Glomerular visceral epithelial cell (primary cell): ENCODE results near the gene LUZP1.

Experiments used
- DNase-seq: peaks from one replicate; pipeline ENCODE4 v3.0.0-alpha.2; 2016; ENCODE audit errors: extremely low spot score

LUZP1 gene

DNA sequence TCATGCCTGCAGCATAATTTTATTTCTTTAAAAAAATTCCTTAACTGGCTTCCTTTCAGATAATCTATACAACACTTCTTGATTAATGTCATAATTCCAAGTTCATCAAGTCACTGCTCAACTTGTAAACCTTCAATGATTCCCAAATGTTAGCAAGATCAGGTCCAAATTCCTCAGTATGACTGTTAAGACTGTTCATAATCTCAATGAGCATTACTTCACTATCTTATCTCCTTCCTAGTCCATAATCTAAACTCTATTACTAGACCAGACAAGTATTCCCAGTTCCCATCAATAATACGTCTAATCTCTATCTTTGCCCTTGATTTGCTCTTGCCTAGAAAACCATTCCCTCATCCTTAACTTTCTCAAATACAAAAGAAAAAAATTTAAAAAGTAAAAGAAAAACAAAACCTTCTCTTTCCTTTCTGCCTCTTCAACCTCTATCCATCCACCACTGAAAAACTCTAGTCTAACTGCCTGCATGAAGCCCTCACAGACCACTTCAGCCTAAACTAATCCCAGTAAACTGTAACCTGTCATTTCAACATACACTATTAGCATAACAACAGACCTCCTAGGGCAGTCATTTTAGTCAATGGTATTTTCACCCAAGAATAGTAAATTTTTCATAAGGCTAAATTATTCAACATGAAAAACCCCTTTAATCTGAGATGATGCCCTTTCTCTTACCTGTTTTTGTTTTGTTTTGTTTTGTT is 15.5 kb downstream of the LUZP1 start:
- DNase-seq, result no peak

DNA sequence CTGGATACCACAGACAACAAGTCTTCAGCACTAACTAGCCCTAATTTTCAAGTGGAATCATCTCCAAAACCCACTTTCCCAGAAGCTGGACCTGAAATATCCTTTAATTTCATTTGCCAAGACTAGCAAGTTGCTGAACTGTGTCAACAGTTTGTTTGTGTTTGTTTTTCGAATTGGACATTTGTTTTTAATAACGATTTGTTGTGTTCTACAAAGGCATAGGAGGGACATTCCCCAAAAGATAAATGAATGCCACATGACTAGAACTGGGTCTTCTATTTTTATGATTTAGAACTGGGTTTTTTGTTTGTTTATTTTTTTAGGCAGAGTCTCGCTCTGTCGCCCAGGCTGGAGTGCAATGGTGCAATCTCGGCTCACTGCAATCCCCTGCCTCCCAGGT is 17.9 kb downstream of the LUZP1 start:
- DNase-seq, result no peak

DNA sequence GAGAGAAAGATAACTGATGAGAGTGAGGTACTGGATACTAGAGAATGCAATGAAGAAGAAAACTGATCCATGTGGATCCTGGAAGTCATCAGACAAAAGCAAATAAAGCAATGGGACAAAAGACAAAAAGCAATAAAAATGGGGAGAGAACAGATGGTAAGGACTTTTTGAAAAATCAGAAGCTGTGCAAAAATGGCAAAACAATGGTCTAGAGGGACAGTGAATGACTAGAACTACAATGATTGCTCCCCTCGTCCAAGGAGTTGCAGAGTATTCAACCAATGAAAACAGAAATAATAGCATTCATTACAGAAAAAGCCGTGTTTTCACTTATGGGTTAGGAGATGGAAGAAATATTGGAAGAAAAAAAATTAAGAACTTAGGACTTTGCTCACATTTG is 18.5 kb downstream of the LUZP1 start:
- DNase-seq, result no peak

DNA sequence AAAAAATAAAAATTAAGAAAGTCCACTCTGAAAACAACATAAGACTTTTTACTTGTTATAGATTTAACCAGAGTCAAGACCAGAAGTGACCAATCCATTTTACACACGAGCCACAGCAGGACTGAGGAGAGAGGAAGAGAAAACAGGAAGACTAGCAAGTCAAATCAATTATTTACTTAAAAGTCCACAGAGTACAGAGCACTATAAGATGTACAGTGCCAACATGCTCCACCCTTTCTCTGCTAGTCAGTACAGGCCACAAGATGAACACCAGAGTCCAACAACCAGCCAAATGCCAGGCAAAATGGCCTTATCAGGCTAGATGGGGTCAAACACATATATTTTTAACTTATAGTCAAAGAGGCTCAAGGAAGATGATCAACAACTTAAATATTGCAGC is 19.5 kb downstream of the LUZP1 start:
- peak; percentile 46 for DNase-seq

DNA sequence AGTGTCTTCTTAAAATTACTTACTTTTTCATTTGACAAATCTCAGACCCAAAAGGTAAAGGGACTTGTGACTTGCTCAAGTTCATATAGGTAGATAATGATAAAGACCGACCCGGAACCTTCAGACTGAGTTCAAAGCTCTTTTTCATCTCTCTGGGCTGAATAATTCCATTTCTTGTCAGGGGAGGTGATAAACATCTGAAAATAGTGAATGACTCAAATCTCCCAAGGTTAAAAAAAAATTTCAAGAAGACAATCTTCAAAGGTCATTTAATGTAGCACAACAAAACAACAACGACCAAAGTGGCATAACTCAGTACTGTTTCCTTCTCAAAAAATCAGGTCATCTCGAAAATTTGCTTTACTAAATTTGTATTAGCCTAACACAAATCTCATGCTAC is 20.6 kb downstream of the LUZP1 start:
- no peak for DNase-seq

DNA sequence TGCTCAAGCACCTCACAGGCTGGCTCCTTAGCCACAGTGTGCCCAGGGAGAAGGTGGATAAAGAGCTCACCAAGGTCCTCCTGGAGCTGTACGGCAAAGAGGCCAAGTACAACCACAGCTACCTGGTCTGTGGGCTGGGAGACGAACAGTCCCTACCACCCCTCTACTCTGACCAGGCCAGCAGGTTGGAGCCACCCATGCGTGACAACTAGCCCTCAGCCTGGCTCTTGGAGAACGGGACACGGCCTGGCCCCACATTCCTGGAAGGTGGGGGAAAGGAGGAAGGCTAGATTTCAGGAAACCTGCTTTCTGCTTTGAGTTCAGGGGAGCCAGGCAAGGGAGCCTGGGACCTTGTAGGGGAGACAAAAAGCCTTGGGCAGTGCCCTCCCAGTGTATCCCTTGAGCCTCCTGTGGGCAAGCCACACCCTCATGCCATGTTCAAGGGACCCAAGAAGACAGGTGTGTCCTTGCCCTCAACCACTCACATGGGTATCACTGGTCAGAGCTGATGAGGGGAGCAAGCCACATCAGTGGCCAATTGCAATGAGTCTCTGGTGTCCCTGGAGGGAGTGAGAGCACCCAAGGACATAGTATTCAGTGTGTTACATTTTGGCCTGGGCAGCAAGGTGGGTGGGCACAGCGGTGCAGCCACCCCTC is 27.6 kb downstream of the LUZP1 start:
- no peak for DNase-seq

DNA sequence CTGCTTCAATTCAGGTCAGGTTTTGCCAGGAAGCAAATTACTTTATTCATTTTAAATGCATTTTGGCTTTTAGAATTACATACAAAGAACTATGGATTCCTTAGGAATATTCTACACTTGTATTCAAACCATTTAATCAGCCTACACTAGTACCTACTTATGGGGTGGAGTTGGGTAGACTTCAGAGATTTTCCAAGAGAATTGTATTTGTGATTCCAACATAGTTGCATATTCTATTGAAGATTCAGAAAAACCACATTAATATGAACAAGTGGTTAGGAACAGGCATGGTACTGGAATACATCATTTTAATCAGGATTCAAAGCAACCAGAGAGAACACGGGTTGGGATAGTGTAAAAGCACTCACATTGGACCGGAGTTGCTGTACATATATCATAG is 33.4 kb downstream of the LUZP1 start:
- DNase-seq, result no peak

DNA sequence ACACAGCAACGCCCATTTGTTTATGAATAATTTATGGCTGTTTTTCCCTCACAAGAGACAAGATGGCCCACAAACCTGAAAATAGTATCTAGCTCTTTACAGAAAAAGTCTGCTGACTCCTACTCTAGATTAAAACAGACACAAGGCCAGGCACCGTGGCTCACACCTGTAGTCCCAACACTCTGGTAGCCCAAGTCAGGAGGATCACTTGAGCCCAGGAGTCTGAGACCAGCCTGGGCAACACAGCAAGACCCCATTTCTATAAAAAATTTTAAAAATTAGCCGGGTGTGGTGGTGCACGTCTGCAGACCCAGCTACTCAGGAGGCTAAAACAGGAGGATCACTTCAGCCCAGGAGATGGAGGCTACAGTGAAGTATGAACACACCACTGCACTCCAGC is 34.6 kb downstream of the LUZP1 start:
- DNase-seq, result no peak

DNA sequence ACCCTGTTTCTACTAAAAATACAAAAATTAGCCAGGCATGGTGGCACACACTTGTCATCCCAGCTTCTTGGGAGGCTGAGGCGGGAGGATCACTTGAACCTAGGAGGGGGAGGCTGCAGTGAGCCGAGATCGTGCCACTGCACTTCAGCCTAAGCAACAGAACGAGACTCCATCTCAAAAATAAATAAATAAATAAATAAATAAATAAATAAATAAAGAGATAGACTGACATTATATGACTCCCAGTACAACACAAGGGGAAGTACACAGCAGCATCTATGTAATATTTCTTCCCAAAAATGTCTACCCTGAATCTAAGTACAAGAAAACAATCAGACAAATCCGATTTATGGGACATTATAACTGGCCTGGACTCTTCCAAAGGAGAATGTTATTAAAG is 35.1 kb downstream of the LUZP1 start:
- no peak for DNase-seq

DNA sequence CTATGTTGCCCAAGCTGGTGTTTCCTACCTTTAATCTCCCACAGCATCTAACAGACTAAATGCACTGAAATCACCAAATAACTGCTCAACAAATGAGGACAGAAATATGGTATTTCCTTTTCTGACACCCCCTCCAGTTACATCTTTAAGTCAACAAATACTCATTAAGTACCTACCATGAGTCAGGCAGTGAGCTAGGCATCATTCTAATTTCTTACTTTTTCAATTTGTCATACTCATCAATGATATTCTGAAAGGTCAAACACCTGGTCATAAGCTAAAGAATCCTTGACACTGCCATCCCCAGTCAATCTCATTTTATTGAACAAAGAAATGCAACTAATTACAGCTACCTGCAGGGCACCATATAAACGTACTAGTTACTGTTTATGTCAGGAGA is 36.6 kb downstream of the LUZP1 start:
- DNase-seq, result no peak

DNA sequence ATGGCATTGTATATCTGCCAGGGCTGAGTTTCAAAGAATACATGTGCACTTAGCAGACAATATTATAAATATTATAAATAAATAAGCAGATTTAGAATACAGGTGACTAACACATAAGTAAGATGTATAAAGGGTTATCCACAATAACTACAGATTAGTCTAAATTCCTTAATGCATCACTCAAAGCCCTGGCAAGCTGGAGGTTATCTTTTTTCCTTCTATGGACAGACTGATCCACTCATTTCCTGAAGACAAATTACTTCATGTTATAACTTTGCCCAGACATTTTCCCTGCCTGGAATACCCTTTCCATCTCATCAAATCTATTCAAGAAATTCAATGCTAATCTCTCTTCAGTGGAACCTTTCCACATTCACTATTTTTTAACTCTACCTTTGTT is 38.8 kb downstream of the LUZP1 start:
- no peak for DNase-seq

DNA sequence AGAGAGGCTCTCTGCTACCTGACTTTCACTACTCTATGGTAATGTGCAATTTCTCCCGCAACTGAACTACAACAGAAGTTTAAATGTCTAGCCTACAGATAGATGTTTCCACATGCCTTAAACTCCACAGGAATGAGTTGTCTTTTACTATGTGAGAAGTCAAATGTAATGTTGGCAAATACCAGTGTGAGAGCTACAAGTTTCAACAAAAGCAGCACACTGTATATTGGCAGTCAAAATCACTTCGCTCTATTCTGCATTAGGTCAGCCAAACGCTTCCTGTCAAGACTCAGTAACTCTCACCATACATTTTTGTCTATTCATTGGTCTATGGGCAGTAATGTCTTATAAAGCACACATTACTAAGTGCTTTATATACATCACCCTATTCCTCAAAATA is 41.9 kb downstream of the LUZP1 start:
- no peak for DNase-seq

DNA sequence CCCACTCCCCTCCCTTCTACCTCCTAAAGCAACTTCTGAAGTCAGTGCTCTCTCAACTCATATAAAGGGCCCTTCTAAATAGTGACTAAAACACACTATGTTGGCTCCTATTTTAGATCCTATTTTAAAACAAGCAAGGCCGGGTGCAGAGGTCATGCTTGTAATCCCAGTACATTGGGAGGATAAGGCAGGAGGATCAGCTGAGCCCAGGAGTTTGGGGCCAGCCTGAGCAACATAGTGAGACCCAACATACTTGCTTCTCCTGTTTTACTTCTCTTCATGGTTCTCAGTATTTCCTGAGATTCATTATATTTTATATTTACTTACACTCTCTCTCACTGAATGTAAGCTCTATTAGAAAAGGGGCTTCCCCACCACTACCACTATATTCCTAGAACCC is 42.5 kb downstream of the LUZP1 start:
- DNase-seq, result no peak

DNA sequence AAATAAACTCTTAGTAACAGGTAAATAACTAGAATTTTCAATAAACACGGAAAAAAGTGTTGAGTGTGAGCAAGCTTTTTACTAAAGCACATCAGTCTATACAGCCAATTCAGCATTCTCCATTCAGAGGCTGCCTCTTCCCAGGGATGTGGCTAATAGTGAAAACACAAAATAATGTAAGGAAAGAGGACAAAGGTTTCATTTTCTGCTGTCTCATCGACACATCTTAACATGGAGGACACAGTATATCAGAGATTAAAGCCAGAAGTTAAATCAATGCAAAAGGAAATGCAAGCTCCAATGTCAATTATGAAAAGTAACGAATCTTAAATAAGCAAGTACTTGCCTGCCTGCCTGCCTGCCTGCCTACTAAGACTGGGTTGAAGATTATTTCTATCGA is 43.2 kb downstream of the LUZP1 start:
- no peak for DNase-seq

DNA sequence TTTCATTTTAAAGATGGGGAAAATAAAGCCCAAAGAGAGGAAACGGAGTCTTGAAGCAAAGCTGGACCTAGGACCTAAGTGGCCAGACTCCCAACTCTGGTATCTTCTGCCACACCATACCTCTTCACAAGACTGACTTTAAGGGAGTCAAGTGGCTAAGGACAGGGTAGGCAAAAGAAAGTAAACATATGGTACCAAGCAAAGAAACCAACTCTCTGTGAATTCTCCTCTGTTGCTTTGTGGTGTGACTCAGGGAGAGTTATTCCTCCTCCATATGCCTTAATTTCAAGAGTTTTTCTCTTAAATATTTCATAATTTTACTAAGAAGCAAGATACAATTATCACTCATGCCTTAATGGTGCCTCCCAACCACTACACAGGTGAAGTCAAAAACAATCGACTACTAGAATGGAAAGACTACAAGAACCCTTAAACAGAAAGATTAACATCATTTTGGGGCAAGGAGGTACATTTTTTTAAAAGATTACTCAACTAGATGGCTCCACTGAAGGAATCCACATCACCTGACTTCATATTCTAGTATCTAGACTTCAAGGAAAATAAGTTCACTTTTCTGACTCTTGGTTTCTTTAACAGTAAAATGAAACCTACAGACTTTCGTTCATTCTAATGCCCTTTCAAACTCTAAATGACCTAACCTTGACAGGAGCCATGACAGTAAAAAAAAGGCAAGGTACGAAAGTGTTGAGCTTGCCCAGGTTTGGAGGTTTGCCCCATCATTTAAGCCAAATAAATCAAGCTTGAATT is 44.2 kb downstream of the LUZP1 start:
- DNase-seq, result no peak

DNA sequence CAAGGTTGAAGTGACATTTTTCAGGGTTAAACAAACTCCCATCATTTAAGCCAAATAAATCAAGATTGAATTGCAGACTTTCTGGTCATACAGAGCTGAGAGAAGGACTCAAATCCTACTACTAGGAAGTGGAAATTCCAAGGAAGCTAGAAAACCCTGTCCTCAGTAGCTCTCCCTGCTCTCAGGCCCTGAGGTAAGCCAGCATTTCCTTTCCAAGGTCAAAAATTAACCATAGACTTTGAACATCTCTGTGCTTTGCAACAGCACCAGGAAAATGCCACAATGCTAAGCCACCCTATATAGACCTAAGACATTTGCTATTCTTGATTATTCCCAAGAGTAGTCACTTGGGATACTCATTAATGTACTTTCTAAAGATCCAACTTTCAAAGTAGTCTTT is 45.1 kb downstream of the LUZP1 start:
- DNase-seq, result peak; percentile 36

DNA sequence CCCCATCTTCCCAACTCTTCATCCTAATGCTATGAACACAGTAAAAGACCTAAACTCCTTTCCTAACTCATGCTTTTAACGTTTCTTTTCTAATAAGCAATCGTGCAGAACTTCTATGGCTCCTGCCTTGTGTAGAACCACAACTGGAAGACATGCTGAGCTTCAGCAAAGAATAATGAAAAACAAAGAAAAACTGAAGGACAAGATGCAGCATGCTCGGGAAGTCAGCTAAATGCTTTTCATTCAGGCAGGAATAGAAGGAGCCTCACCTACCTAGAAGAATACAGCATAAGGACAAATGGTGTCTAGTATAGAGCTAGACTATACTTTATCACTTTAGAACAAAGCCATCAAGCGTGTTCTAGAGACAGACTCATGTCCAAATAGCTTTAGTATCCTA is 45.9 kb downstream of the LUZP1 start:
- DNase-seq, result no peak

DNA sequence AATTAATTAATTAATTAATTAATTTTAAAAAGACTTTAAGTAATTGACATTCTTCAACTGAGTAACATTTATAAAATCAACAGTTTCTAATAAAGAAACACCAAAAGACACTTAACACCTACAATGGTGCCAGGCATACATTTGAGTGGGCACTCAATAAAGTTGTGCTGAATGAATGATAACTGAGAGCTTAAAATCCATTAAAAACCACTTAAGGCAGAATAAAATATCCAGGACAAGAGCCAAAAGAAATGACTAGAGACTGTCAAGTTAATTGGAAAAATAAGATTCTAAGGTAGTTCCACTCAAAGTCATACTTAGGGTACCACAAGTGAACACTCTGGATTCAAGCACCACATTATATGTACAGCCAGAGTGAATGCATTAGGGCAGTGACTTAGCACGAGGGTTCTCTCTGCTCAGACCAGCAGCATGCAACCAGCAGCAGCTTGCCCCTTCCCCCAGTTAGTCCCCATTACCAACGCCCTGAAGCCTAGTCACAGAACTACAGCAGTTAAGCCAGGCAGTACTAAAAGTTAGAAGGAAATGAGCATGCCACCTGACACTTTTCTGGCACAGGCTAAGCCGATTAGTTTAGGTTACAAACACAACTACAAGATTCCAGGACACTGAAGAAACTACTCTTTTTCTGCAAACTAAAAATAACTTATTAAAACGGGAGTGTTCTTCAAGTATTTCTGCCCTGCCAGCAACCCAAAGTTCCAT is 46.5 kb downstream of the LUZP1 start:
- DNase-seq, result peak; percentile 38

DNA sequence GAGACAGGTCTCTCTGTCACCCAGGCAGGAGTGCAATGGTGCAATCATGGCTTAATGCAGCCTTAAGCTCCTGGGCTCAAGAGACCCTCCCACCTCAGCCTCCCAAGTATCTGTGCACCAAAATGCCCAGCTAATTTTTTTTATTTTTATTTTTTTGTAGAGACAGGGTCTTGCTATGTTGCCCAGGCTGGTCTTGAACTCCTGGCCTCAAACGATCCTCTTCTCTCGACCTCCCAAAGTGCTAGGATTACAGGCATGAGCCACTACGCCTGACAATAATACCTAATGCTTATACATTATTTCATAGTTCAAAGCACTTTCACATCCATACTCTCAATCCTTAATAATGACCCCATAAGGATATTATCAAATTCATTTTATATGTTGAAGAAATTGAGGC is 48.3 kb downstream of the LUZP1 start:
- DNase-seq, result no peak

DNA sequence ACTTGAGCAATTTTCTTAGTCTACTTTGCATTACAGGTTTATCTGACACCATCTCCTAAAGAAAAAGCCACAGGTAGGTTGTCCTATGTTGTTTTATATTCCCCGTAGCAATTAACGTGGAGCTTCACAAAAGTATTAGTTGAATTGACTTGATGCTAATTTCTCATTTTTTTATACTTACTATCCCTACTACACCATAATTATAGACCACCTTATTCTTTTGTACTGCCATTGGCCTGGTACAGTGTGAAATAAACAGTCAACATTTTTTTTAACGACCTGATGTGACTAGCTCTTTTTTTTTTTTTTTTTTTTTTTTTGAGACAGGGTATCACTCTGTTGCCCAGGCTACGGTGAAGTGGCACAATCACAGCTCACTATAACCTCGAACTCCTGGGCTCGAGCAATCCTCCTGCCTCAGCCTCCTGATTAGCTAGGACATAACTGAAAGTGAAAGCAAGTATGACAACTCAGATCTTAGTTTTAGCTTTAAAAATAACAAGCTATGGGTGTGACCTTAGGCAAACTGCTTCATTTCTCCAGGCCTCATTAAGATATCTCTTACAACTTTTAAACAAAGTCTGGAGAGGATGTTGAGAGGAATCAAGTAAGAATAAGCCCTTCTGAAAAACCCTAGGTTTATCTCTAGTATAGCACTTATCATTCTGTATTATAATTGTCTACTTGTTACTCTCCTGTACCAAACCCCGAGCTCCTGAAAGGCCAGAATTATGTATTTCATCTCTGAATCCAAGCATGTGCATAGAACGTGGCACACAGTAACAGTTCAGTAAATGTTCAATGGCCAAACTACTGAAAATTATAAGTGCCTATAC is 49.5 kb downstream of the LUZP1 start:
- DNase-seq, result peak; percentile 27

DNA sequence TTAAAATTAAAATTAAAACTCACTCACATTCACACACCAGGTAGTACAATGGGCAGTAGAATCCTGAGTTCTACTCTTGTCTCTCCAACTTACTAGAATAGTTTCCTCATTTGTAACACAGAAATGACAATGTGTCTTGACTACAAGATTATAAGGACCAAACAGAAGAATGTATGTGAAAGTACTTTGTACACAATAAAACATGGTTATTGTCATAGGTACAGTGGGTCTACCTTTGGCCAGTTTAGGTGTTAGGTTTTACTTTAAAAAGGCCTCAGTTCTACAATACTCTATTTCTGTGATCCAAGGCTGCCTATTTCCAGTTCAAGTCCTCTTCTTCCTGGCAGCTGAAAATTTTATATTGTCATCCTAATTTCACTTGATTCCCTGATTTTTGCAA is 50.2 kb downstream of the LUZP1 start:
- no peak for DNase-seq
